HUES6 (cell line): Measurements from ENCODE around the gene NKAPD1.
"Not testable (repeated sequence)": the region's sequence is repeated elsewhere in the genome, so short reads cannot be mapped to it uniquely, and the experiment has no call there.

ENCODE experiments used
- H3K27ac ChIP-seq: 2 replicates; pipeline ENCODE4 v1.7.0; 2013; ENCODE audit warnings: low read depth, mild to moderate bottlenecking, low read length, inconsistent platforms
- H3K27me3 ChIP-seq: 2 replicates; pipeline ENCODE4 v1.6.1; 2013; ENCODE audit warnings: low read length; ENCODE audit not compliant: control insufficient read depth, insufficient read depth
- H3K36me3 ChIP-seq: 2 replicates; pipeline ENCODE4 v1.6.1; 2013; ENCODE audit warnings: low read length; ENCODE audit not compliant: control insufficient read depth, insufficient read depth
- H3K4me1 ChIP-seq: 2 replicates; pipeline ENCODE4 v1.6.1; 2013; ENCODE audit warnings: low read length; ENCODE audit not compliant: control insufficient read depth, insufficient read depth
- H3K4me3 ChIP-seq: 2 replicates; pipeline ENCODE4 v1.5.1; 2013; ENCODE audit warnings: low read depth, low read length
- H3K9ac ChIP-seq: one replicate; pipeline ENCODE4 v1.6.1; 2013; ENCODE audit warnings: mild to moderate bottlenecking, low read length
- H3K9me3 ChIP-seq: 2 replicates; pipeline ENCODE4 v1.6.1; 2013; ENCODE audit warnings: low read depth, low read length; ENCODE audit not compliant: control insufficient read depth, insufficient read depth

Gene NKAPD1, protein sequence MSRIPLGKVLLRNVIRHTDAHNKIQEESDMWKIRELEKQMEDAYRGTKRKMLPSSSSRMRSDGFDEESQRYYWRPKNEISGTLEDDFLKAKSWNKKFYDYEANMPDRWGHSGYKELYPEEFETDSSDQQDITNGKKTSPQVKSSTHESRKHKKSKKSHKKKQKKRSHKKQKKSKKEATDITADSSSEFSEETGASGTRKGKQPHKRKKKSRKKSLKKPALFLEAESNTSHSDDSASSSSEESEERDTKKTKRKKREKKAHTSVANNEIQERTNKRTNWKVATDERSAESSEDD

DNA sequence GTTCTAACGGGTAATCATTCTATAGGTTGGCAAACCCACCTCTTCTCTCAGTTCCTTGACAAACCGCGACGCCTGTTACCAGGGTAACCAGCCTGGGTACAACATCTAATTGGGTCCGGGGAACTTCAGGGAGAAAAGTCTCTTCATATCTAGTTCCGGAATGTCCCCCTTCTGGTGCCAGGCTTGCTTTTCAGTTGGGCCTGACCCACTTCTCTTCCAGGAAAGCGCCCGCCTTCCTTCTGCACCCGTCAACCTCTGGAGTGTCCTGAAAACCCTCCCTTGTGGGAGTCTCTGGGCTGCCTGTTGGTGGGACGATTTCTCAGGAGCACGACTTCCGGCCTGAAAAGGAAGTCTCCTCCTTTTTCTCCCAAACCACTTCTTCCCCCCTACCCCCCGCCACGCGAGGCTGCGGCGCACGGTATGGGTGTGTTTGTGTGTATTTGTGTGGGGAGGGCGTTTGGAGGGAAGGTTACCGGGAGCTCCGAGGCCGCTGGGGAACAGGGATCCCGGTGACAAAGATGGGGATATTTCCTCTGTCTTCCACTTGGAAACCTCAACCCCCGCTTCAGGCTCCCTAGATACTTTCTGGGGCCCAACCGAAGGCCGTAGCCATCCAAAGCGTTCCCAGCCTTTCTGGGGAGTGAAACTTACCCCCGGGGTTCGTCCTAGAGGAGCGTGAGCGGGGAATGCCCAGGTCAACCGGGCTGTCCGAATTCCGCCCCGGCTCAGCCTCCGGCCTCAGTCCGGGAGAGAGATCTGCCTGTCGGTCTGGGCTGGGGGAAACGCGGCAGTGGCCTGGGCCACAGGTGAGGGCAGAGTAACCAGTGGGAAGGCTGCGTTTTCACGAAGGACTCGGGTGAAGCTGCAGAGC, at the start of gene NKAPD1, which contains the start of gene PIH1D2:
Gene NKAPD1 (plus strand): TSS at position 359 of the 871 bp plus-strand sequence. CDS start 1,276 bp downstream, outside the sequence.
Gene PIH1D2 (minus strand): TSS at position 77 of the 871 bp plus-strand sequence. CDS start 843 bp downstream, outside the sequence.
- Histone ChIP-seq H3K27ac (peak within 1 kb of the TSS; percentile 98), H3K4me3 (peak within 1 kb of the TSS; percentile 84), H3K9ac (peak within 1 kb of the TSS; percentile 95), H3K9me3 (no peaks in the 10 kb centered on the region), H3K36me3 (peaks cover 31% of the 10 kb centered on the region), H3K4me1 (peaks cover 4% of the 10 kb centered on the region; the same call in 1 of the 2 replicates), H3K27me3 (no peaks in the 10 kb centered on the region)

- Histone ChIP-seq H3K4me3 (peak within 1 kb of the TSS; percentile 72), H3K4me1 (peaks cover 5% of the 10 kb centered on the region; the same call in 1 of the 2 replicates), H3K27me3 (no peaks in the 10 kb centered on the region), H3K36me3 (peaks cover 24% of the 10 kb centered on the region), H3K9ac (peak within 1 kb of the TSS; percentile 86), H3K9me3 (no peaks in the 10 kb centered on the region), H3K27ac (peak within 1 kb of the TSS; percentile 69)
Measured at GRCh38 chr11:112024773-112025678, 49.1 kb upstream of the NKAPD1 start, which contains the start of gene DLAT. Gene DLAT (plus strand): TSS chr11:112025408. CDS start chr11:112025473, 65 bp downstream.

DNA sequence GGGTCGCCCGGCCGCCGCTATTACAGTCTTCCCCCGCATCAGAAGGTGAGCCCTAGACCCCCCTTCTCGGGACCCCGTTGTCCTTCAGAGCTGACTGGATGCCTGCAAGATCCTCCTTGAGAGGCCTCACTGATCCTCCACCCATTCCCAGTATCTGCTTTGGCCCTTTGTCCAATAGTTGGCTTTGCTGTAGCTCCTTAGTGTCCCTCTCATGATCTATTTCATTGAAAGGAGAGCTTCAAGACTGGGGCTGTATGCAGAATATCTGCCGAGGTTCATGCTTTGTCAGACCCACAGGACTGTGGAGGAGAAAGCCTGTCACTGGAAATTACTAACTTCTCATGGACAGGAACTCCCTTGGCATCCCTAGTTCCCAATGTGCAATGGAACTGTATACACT, 48.4 kb upstream of the NKAPD1 start:
- peak overlapping the region; percentile 72 for H3K4me3 ChIP-seq
- H3K36me3 ChIP-seq, result peaks cover 30% of the 10 kb centered on the region
- peaks cover 5% of the 10 kb centered on the region; the same call in 1 of the 2 replicates for H3K4me1 ChIP-seq
- H3K9ac ChIP-seq, result peak overlapping the region; percentile 86
- no peaks in the 10 kb centered on the region for H3K9me3 ChIP-seq
- H3K27me3 ChIP-seq, result no peaks in the 10 kb centered on the region
- peak overlapping the region; percentile 69; the same call in 1 of the 2 replicates for H3K27ac ChIP-seq

DNA sequence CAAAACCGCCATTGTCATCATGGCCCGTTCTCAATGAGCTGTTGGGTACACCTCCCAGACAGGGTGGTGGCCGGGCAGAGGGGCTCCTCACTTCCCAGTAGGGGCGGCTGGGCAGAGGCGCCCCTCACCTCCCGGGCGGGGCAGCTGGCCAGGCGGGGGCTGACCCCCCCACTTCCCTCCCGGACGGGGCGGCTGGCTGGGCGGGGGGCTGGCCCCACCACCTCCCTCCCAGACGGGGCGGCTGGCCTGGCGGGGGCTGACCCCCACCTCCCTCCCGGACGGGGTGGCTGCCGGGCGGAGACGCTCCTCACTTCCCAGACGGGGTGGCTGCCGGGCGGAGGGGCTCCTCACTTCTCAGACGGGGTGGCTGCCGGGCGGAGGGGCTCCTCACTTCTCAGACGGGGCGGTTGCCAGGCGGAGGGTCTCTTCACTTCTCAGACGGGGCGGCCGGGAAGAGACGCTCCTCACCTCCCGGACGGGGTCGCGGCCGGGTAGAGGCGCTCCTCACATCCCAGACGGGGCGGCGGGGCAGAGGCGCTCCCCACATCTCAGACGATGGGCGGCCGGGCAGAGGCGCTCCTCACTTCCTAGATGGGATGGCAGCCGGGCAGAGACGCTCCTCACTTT, 47.2 kb upstream of the NKAPD1 start:
- H3K36me3 ChIP-seq, result peaks cover 38% of the 10 kb centered on the region
- H3K27me3 ChIP-seq, H3K27ac ChIP-seq, H3K9me3 ChIP-seq, H3K4me3 ChIP-seq, H3K9ac ChIP-seq, H3K4me1 ChIP-seq: not testable (repeated sequence)

DNA sequence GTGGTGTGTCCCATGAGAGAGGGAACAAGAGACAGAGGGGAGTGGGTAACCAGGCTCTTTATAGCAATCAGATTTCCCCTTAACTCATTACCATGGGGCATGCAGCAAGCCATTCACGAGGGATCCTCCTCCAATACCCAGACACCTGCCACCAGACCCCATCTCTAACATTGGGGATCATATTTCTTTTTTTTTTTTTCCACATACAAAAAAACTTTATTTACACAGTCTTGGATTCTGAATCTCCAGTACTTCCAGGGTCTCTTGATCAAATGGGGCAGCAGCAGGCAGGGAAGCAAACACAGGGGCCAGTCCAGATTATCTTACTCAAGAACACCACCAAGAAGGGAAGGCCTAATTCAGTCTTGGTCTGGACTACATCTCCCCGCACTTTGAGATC, 44.6 kb upstream of the NKAPD1 start:
- H3K9me3 ChIP-seq, result no peaks in the 10 kb centered on the region
- no peaks in the 10 kb centered on the region for H3K4me1 ChIP-seq
- no peak overlapping the region for H3K4me3 ChIP-seq
- no peak overlapping the region for H3K9ac ChIP-seq
- no peaks in the 10 kb centered on the region for H3K27me3 ChIP-seq
- H3K36me3 ChIP-seq, result peaks cover 57% of the 10 kb centered on the region
- no peak overlapping the region for H3K27ac ChIP-seq

- H3K27me3 ChIP-seq, result no peaks in the 10 kb centered on the region
- no peak overlapping the region for H3K9ac ChIP-seq
- no peak overlapping the region for H3K27ac ChIP-seq
- H3K4me3 ChIP-seq, result no peak overlapping the region
- no peaks in the 10 kb centered on the region for H3K4me1 ChIP-seq
- H3K9me3 ChIP-seq, result no peaks in the 10 kb centered on the region
- H3K36me3 ChIP-seq, result peaks cover 73% of the 10 kb centered on the region
Measured at GRCh38 chr11:112033902-112034301, 40.2 kb upstream of the NKAPD1 start.

GRCh38 chr11:112037527-112037926, 36.6 kb upstream of the NKAPD1 start:
- Histone ChIP-seq H3K4me1 (no peaks in the 10 kb centered on the region), H3K36me3 (peaks cover 72% of the 10 kb centered on the region), H3K4me3 (no peak overlapping the region)

GRCh38 chr11:112042161-112042960, 31.7 kb upstream of the NKAPD1 start:
- Histone ChIP-seq H3K27ac (no peak overlapping the region), H3K27me3 (no peaks in the 10 kb centered on the region), H3K4me3 (no peak overlapping the region), H3K9me3 (no peaks in the 10 kb centered on the region), H3K9ac (no peak overlapping the region), H3K4me1 (no peaks in the 10 kb centered on the region), H3K36me3 (peaks cover 78% of the 10 kb centered on the region)

More at GRCh38 chr11:112037527-112037926, 36.6 kb upstream of the NKAPD1 start:
- Histone ChIP-seq H3K9me3 (no peaks in the 10 kb centered on the region), H3K27me3 (no peaks in the 10 kb centered on the region), H3K9ac (no peak overlapping the region), H3K27ac (no peak overlapping the region)

DNA sequence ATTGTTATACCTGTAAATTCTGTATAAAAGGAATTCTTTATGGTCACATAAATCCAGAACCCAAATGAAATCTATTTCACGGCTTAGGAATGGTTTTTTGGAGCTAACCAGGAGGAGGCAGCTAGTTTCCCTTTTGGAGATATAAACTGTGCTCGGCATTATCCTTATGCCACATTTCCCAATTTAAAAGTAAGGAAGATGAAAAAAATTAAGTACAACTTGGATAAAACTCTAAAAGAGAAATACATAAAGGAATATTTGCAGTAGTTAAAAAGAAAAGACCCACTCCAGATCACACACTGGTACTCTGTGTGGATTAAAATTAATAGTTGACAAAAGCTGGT, 31.2 kb upstream of the NKAPD1 start:
- Histone ChIP-seq H3K9ac (no peak overlapping the region), H3K9me3 (no peaks in the 10 kb centered on the region), H3K27me3 (no peaks in the 10 kb centered on the region), H3K4me3 (no peak overlapping the region), H3K36me3 (peaks cover 73% of the 10 kb centered on the region), H3K27ac (no peak overlapping the region), H3K4me1 (no peaks in the 10 kb centered on the region)
